B cell (primary cell): Measurements from ENCODE around the gene CCDC50. TPM values are rescaled to one million over a fixed set of nuclear protein-coding genes. Genes with fewer than 3 reads are reported as not detected.

Source experiments
- ATAC-seq: fragments of 200-7000 bp; cut with Tn5 transposase; one replicate; pipeline ENCODE4 v1.10.0; 2021; ENCODE audit warnings: low read depth, mild to moderate bottlenecking, moderate number of reproducible peaks, moderate library complexity
- CTCF ChIA-PET: fragments of 350-600 bp; sonication (Branson Sonifier 250); formaldehyde crosslinking; loops from one replicate; lab custom pipeline; 2021; ENCODE audit warnings: antibody characterized with exemption, inconsistent platforms; lab: Charles Lee
- POLR2A ChIA-PET: fragments of 350-600 bp; sonication (Branson Sonifier 250); formaldehyde crosslinking; loops from one replicate; lab custom pipeline; 2021; ENCODE audit warnings: antibody characterized with exemption; lab: Charles Lee
- DNase-seq: peaks from one replicate; pipeline ENCODE4 v3.0.0; 2013
- H2AFZ ChIP-seq: 2 replicates; pipeline ENCODE4 v1.6.1; 2012; ENCODE audit warnings: mild to moderate bottlenecking, low read depth, low read length; ENCODE audit not compliant: insufficient read depth, poor library complexity, severe bottlenecking
- H3K27ac ChIP-seq, 2 donors: 1 replicate in 1 of 2; 2 replicates in 1 of 2; pipeline ENCODE4 v1.5.1; 2012 to 2013; ENCODE audit warnings: low read length in 2 of 2, mild to moderate bottlenecking in 2 of 2, moderate library complexity in 1 of 2
- H3K27me3 ChIP-seq, 4 experiments: fragments of 200-600 bp in 1 of 4; sonication (generic) in 1 of 4; replicated peaks in 1 of 4; 1 replicate in 2 of 4; 2 replicates in 2 of 4; pipeline versions ENCODE4 v1.6.1 to v1.7.0; 2013 to 2016; ENCODE audit warnings: low read length in 3 of 4, mild to moderate bottlenecking in 2 of 4, mixed read lengths in 1 of 4, moderate library complexity in 1 of 4; ENCODE audit not compliant: insufficient read depth in 4 of 4, control insufficient read depth in 3 of 4; ENCODE audit errors: control extremely low read depth in 1 of 4
- H3K36me3 ChIP-seq, 2 experiments: replicated peaks in 1 of 2; 1 replicate in 1 of 2; 2 replicates in 1 of 2; pipeline versions ENCODE4 v1.6.1 to v1.7.1; 2013; ENCODE audit warnings: low read length in 1 of 2; ENCODE audit not compliant: insufficient read depth in 2 of 2, control insufficient read depth in 1 of 2; ENCODE audit errors: control extremely low read depth in 1 of 2, extremely low read depth in 1 of 2
- H3K4me1 ChIP-seq, 2 donors: fragments of 200-600 bp in 1 of 2; sonication (generic) in 1 of 2; 1 replicate in 1 of 2; 2 replicates in 1 of 2; pipeline versions ENCODE4 v1.5.1 to v1.6.1; 2013 to 2017; ENCODE audit warnings: low read length in 2 of 2; ENCODE audit not compliant: control insufficient read depth in 2 of 2, insufficient read depth in 2 of 2
- H3K4me2 ChIP-seq: replicated peaks from 2 replicates; pipeline ENCODE3; 2012; ENCODE audit warnings: mild to moderate bottlenecking, low read depth, low read length; ENCODE audit not compliant: poor library complexity, severe bottlenecking
- H3K4me3 ChIP-seq, 5 experiments: fragments of 200-600 bp in 1 of 5; sonication (generic) in 1 of 5; 1 replicate in 3 of 5; 2 replicates in 2 of 5; pipeline versions ENCODE4 v1.5.1 to v1.7.0; 2011 to 2016; ENCODE audit warnings: low read length in 4 of 5, mild to moderate bottlenecking in 4 of 5, low read depth in 2 of 5, control low read depth in 1 of 5, moderate library complexity in 1 of 5; ENCODE audit not compliant: insufficient read depth in 1 of 5; ENCODE audit errors: control extremely low read depth in 1 of 5, extremely low read depth in 1 of 5
- H3K79me2 ChIP-seq: fragments of 200-600 bp; sonication (generic); one replicate; pipeline ENCODE4 v1.6.0; 2016; ENCODE audit warnings: low read length; ENCODE audit not compliant: control insufficient read depth, insufficient read depth
- H3K9ac ChIP-seq: fragments of 200-600 bp; sonication (generic); 2 replicates; pipeline ENCODE4 v1.6.1; 2017; ENCODE audit warnings: mild to moderate bottlenecking, low read length, moderate library complexity
- H3K9me3 ChIP-seq, 3 donors: one replicate each; pipeline versions ENCODE4 v1.6.1 to v1.7.1; 2013; ENCODE audit warnings: low read length in 2 of 3; ENCODE audit not compliant: control insufficient read depth in 2 of 3, insufficient read depth in 1 of 3; ENCODE audit errors: control extremely low read depth in 1 of 3
- H4K20me1 ChIP-seq: 2 replicates; pipeline ENCODE4 v1.6.0; 2012; ENCODE audit warnings: mild to moderate bottlenecking, low read length; ENCODE audit not compliant: insufficient read depth, control insufficient read depth, poor library complexity, severe bottlenecking
- H3K27ac Mint-ChIP-seq: one replicate; pipeline ENCODE4 v1.8.0; 2021; ENCODE audit warnings: mixed read lengths
- H3K27me3 Mint-ChIP-seq: one replicate; pipeline ENCODE4 v1.8.0; 2021; ENCODE audit warnings: mixed read lengths
- H3K4me1 Mint-ChIP-seq: one replicate; pipeline ENCODE4 v1.8.0; 2021; ENCODE audit warnings: mixed read lengths
- H3K4me3 Mint-ChIP-seq: one replicate; pipeline ENCODE4 v1.8.0; 2021; ENCODE audit warnings: mixed read lengths
- H3K9me3 Mint-ChIP-seq: one replicate; pipeline ENCODE4 v1.8.0; 2022; ENCODE audit warnings: mixed read lengths; ENCODE audit not compliant: insufficient read depth
- CTCF ChIP-seq: fragments of 200-600 bp; IDR thresholded peaks from one replicate; pipeline ENCODE4 v1.8.0; 2022; ENCODE audit warnings: antibody characterized with exemption, mild to moderate bottlenecking
- EZH2 ChIP-seq: IDR thresholded peaks from 2 replicates; pipeline ENCODE4 v1.6.1; 2012; ENCODE audit warnings: borderline replicate concordance, low read depth, mild to moderate bottlenecking, moderate library complexity, low read length; ENCODE audit not compliant: insufficient read depth, poor library complexity, severe bottlenecking
- WGBS: methylation state at CpG from one replicate; pipeline ENCODE4 v1.1.5; 2013; ENCODE audit warnings: missing lambda C conversion rate; ENCODE audit not compliant: insufficient coverage; 5-methylcytosine and 5-hydroxymethylcytosine counted together
- intact Hi-C: fragments of 100-400 bp; cut with micrococcal nuclease; formaldehyde crosslinking; loops from one replicate; pipeline ENCODE4 v1.10.0; 2022
- polyA plus RNA-seq: library from polyadenylated mRNA; depleted of rRNA; stranded (reverse); fragments of >200 nt; gene quantifications from 2 replicates; pipeline ENCODE4 v1.2.3, GENCODE V29; 2012
- total RNA-seq, 2 donors: library from RNA; stranded (reverse); fragments of 120-200 nt in 1 of 2; gene quantifications; 1 replicate in 1 of 2; 2 replicates in 1 of 2; pipeline versions ENCODE4 v1.2.3 to v1.2.4, GENCODE V29; 2013 to 2022

The CCDC50 gene
- total and polyA plus RNA-seq, 2 donors (not counting 1 experiment from before 2014, with no cell fraction given), result 48.7 to 121 TPM

- ChIA-PET POLR2A (interaction anchor here (0.7 kb wide), 2 partner anchors 27 to 30 kb away, joined by 5 to 6 read pairs; no protein-coding TSS in a partner anchor), CTCF (interaction anchor here (1.2 kb wide), 1 partner anchor 58 kb away, joined by 4 read pairs; no protein-coding TSS in a partner anchor)
- no peaks in the 10 kb centered on the region for H3K27me3 ChIP-seq
- no CpG with 5 or more reads among the region's 5 CpGs for WGBS
- peaks cover 54% of the 10 kb centered on the region for H3K4me1 Mint-ChIP-seq
- ATAC-seq (no peak), DNase-seq (no peak)
- H2AFZ ChIP-seq, result no peak overlapping the region
- H3K79me2 ChIP-seq, result no peaks in the 10 kb centered on the region
- intact Hi-C loops, result no loop called here
- H3K36me3 ChIP-seq, result no peaks in the 10 kb centered on the region
- peak overlapping the region in 1 of 2 donors; percentile 2 for H3K27ac ChIP-seq
- H3K4me2 ChIP-seq, result peak overlapping the region; percentile 16
- peak overlapping the region; percentile 67 for H3K4me3 Mint-ChIP-seq
- H3K27me3 Mint-ChIP-seq, result no peaks in the 10 kb centered on the region
- H3K9me3 ChIP-seq, result peaks cover 0 to 7% (median 0%) of the 10 kb centered on the region in 3 donors
- H3K27ac Mint-ChIP-seq, result peak overlapping the region; percentile 77
- TF ChIP-seq CTCF (no peak), EZH2 (no peak)
- H3K4me1 ChIP-seq, result peaks cover 56 to 61% of the 10 kb centered on the region in 2 donors
- no peaks in the 10 kb centered on the region for H4K20me1 ChIP-seq
- H3K4me3 ChIP-seq, result no peak overlapping the region
- no peak overlapping the region for H3K9ac ChIP-seq
- H3K9me3 Mint-ChIP-seq, result no peaks in the 10 kb centered on the region
Measured at GRCh38 chr3:191301782-191302411, 27.3 kb upstream of the CCDC50 start.

GRCh38 chr3:191302451-191302850 is 26.7 kb upstream of the CCDC50 start:
- Histone ChIP-seq H3K27ac (peak overlapping the region in 1 of 2 donors; percentile 2), H3K9me3 (peaks cover 0 to 7% (median 0%) of the 10 kb centered on the region in 3 donors), H3K4me1 (peaks cover 51 to 55% of the 10 kb centered on the region in 2 donors), H3K9ac (no peak overlapping the region), H3K79me2 (no peaks in the 10 kb centered on the region), H3K4me3 (no peak overlapping the region), H3K36me3 (no peaks in the 10 kb centered on the region), H3K4me2 (no peak overlapping the region), H3K27me3 (no peaks in the 10 kb centered on the region), H4K20me1 (no peaks in the 10 kb centered on the region), H2AFZ (peak overlapping the region; percentile 7)
- DNase-seq (no peak), ATAC-seq (no peak)
- no peaks in the 10 kb centered on the region for H3K27me3 Mint-ChIP-seq
- TF ChIP-seq CTCF, result no peak
- no peak for TF ChIP-seq EZH2
- peak overlapping the region; percentile 67 for H3K4me3 Mint-ChIP-seq
- peaks cover 54% of the 10 kb centered on the region for H3K4me1 Mint-ChIP-seq
- no peaks in the 10 kb centered on the region for H3K9me3 Mint-ChIP-seq
- POLR2A ChIA-PET, result no interaction called here
- H3K27ac Mint-ChIP-seq, result peak overlapping the region; percentile 77
- intact Hi-C loops, result no loop called here
- CTCF ChIA-PET, result interaction anchor here (1.2 kb wide), 1 partner anchor 58 kb away, joined by 4 read pairs; no protein-coding TSS in a partner anchor
- WGBS, result no CpG with 5 or more reads among the region's 2 CpGs
